GM21825 (cell line): ENCODE data around the gene SLC2A10.

ENCODE experiments used
- ATAC-seq: cut with Tn5 transposase; IDR thresholded peaks from one replicate; pipeline ENCODE4 v1.9.1; 2021; ENCODE audit warnings: mild to moderate bottlenecking, moderate library complexity; ENCODE audit not compliant: unreplicated experiment

Gene SLC2A10

GRCh38 chr20:46701986-46702385 is 7.5 kb upstream of the SLC2A10 start:
- no peak for ATAC-seq

- no peak for ATAC-seq
These were observed 6.8 kb upstream of the SLC2A10 start for GRCh38 chr20:46702447-46703203.

- ATAC-seq, result no peak
These were observed 6.0 kb upstream of the SLC2A10 start for GRCh38 chr20:46703435-46703834.

GRCh38 chr20:46704714-46705377 is 4.6 kb upstream of the SLC2A10 start:
- no peak for ATAC-seq

- no peak for ATAC-seq
These were observed 4.1 kb upstream of the SLC2A10 start for GRCh38 chr20:46705378-46705729.

- no peak for ATAC-seq
These were observed 3.2 kb upstream of the SLC2A10 start for GRCh38 chr20:46706242-46706641.

GRCh38 chr20:46708172-46708860 is 1.1 kb upstream of the SLC2A10 start:
- no peak for ATAC-seq

- ATAC-seq, result no peak
These were observed 392 bp upstream of the SLC2A10 start for GRCh38 chr20:46709055-46709458.

- no peak for ATAC-seq
These were observed 884 bp downstream of the SLC2A10 start for GRCh38 chr20:46710153-46710913.

GRCh38 chr20:46712056-46712636 is 2.7 kb downstream of the SLC2A10 start:
- no peak for ATAC-seq

- ATAC-seq, result no peak
These were observed 4.7 kb downstream of the SLC2A10 start for GRCh38 chr20:46713957-46714834.

GRCh38 chr20:46715292-46715756 is 5.9 kb downstream of the SLC2A10 start:
- no peak for ATAC-seq

- ATAC-seq, result no peak
These were observed 8.5 kb downstream of the SLC2A10 start for GRCh38 chr20:46717818-46718541.

- ATAC-seq, result no peak
These were observed 10.6 kb downstream of the SLC2A10 start for GRCh38 chr20:46720019-46720418.

GRCh38 chr20:46720776-46721425 is 11.5 kb downstream of the SLC2A10 start:
- no peak for ATAC-seq

- no peak for ATAC-seq
These were observed 12.0 kb downstream of the SLC2A10 start for GRCh38 chr20:46721476-46721875.

- no peak for ATAC-seq
These were observed 13.0 kb downstream of the SLC2A10 start for GRCh38 chr20:46722450-46722849.

- no peak for ATAC-seq
These were observed 13.6 kb downstream of the SLC2A10 start for GRCh38 chr20:46723039-46723438.
